ENCODE measurements around the gene SNRPA1.

DNA sequence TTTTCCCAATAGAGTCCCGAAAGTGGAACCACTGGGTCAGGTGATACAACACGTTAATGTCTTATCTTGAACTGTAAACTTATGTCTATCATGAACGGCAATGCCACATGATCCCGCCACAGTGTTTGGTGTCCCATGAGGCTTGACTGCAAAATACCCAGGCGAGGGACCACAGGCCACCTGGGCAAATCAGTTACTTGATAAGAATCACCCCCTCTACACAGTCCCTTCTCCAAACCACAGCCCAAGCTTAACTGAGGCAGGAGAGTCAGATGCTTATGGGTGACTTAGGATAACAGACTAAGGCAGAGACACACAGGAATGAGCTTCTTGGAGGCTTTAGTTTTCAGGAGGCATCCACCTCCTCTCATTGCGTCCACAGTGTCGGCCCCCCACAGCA is 42.9 kb upstream of the SNRPA1 start:
- TF ChIP-seq, protein P1, sequence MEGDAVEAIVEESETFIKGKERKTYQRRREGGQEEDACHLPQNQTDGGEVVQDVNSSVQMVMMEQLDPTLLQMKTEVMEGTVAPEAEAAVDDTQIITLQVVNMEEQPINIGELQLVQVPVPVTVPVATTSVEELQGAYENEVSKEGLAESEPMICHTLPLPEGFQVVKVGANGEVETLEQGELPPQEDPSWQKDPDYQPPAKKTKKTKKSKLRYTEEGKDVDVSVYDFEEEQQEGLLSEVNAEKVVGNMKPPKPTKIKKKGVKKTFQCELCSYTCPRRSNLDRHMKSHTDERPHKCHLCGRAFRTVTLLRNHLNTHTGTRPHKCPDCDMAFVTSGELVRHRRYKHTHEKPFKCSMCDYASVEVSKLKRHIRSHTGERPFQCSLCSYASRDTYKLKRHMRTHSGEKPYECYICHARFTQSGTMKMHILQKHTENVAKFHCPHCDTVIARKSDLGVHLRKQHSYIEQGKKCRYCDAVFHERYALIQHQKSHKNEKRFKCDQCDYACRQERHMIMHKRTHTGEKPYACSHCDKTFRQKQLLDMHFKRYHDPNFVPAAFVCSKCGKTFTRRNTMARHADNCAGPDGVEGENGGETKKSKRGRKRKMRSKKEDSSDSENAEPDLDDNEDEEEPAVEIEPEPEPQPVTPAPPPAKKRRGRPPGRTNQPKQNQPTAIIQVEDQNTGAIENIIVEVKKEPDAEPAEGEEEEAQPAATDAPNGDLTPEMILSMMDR (conservative IDR thresholded peaks at IDR 0.05) = no peak
- no peak for TF ChIP-seq ZFX (IDR thresholded peaks at IDR 0.05)
